Karpas-422 (cell line): Measurements from ENCODE around the gene CCDC117. TPM values are rescaled to one million over a fixed set of nuclear protein-coding genes. Genes with fewer than 3 reads are reported as not detected.

Source experiments
- DNase-seq: peaks from one replicate; pipeline ENCODE4 v3.0.0-alpha.2; 2015
- H2AFZ ChIP-seq: fragments of 200-600 bp; sonication (generic); 2 replicates; pipeline ENCODE4 v1.6.1; 2014; ENCODE audit warnings: antibody characterized with exemption, low read length, mixed read lengths
- H3K27ac ChIP-seq: fragments of 200-600 bp; sonication (generic); 2 replicates; pipeline ENCODE4 v1.5.1; 2014; ENCODE audit warnings: mild to moderate bottlenecking, low read length, moderate library complexity
- H3K27me3 ChIP-seq: fragments of 200-600 bp; sonication (generic); 2 replicates; pipeline ENCODE4 v1.6.1; 2014; ENCODE audit warnings: low read length, mixed read lengths
- H3K36me3 ChIP-seq: fragments of 200-600 bp; sonication (generic); 2 replicates; pipeline ENCODE4 v1.6.1; 2014; ENCODE audit warnings: low read length, mixed read lengths; ENCODE audit not compliant: insufficient read depth
- H3K4me1 ChIP-seq: fragments of 200-600 bp; sonication (generic); 2 replicates; pipeline ENCODE4 v1.6.1; 2014; ENCODE audit warnings: mild to moderate bottlenecking, low read length, mixed read lengths
- H3K4me2 ChIP-seq: fragments of 200-600 bp; sonication (generic); 2 replicates; pipeline ENCODE4 v1.6.1; 2014; ENCODE audit warnings: low read length, low read depth, mild to moderate bottlenecking; ENCODE audit not compliant: poor library complexity, severe bottlenecking
- H3K4me3 ChIP-seq: fragments of 200-600 bp; sonication (generic); 2 replicates; pipeline ENCODE4 v1.5.1; 2014; ENCODE audit warnings: mild to moderate bottlenecking, antibody characterized with exemption, low read length, mixed read lengths
- H3K79me2 ChIP-seq: fragments of 200-600 bp; sonication (generic); 2 replicates; pipeline ENCODE4 v1.6.1; 2014; ENCODE audit warnings: mild to moderate bottlenecking, low read length, mixed read lengths
- H3K9ac ChIP-seq: fragments of 200-600 bp; sonication (generic); 2 replicates; pipeline ENCODE4 v1.6.0; 2014; ENCODE audit warnings: low read length
- H3K9me2 ChIP-seq: fragments of 200-600 bp; sonication (generic), shearing (Covaris generic); replicated peaks from 2 replicates; pipeline ENCODE4 v1.6.0; 2014; ENCODE audit warnings: mild to moderate bottlenecking, low read length, moderate library complexity; ENCODE audit not compliant: insufficient read depth
- H3K9me3 ChIP-seq: fragments of 300-700, 200-600 bp; sonication (generic); 2 replicates; pipeline ENCODE4 v1.6.1; 2014; ENCODE audit warnings: low read length, mixed read lengths
- H4K20me1 ChIP-seq: fragments of 200-600 bp; sonication (generic); 2 replicates; pipeline ENCODE4 v1.6.1; 2014; ENCODE audit warnings: mild to moderate bottlenecking, antibody characterized with exemption, low read length, low read depth; ENCODE audit not compliant: insufficient read depth
- total RNA-seq: library from RNA; depleted of rRNA; stranded (reverse); fragments of >200 nt; shearing (Covaris generic); gene quantifications from 2 replicates; pipeline ENCODE4 v1.2.3, GENCODE V29; 2014; ENCODE audit warnings: low replicate concordance

CCDC117 gene
- total RNA-seq, 1 experiment from 2014 or later, result 26.1 TPM

GRCh38 chr22:28792491-28793383, 20.2 kb downstream of the CCDC117 start:
- Histone ChIP-seq H3K27me3 (no peaks in the 10 kb centered on the region), H3K4me2 (peak overlapping the region; percentile 25), H3K4me1 (peaks cover 38% of the 10 kb centered on the region), H3K79me2 (peaks cover 30% of the 10 kb centered on the region), H4K20me1 (no peaks in the 10 kb centered on the region), H3K27ac (peak overlapping the region; percentile 87), H3K36me3 (peaks cover 43% of the 10 kb centered on the region), H3K9me3 (no peaks in the 10 kb centered on the region), H3K4me3 (no peak overlapping the region), H3K9ac (peak overlapping the region; percentile 31), H2AFZ (no peak overlapping the region), H3K9me2 (no peaks in the 10 kb centered on the region)
- no peak for DNase-seq

GRCh38 chr22:28793976-28794584, 21.6 kb downstream of the CCDC117 start:
- no peak for DNase-seq
- Histone ChIP-seq H3K4me2 (no peak overlapping the region), H2AFZ (no peak overlapping the region), H3K36me3 (peaks cover 44% of the 10 kb centered on the region), H3K4me1 (peaks cover 36% of the 10 kb centered on the region), H3K27me3 (no peaks in the 10 kb centered on the region), H3K4me3 (no peak overlapping the region), H3K9me2 (no peaks in the 10 kb centered on the region), H3K9me3 (no peaks in the 10 kb centered on the region), H3K79me2 (peaks cover 39% of the 10 kb centered on the region), H4K20me1 (no peaks in the 10 kb centered on the region), H3K27ac (peak overlapping the region; percentile 21), H3K9ac (no peak overlapping the region)

GRCh38 chr22:28795071-28795693, 22.7 kb downstream of the CCDC117 start:
- Histone ChIP-seq H3K4me1 (peaks cover 37% of the 10 kb centered on the region), H3K4me2 (no peak overlapping the region), H3K27me3 (no peaks in the 10 kb centered on the region), H3K79me2 (peaks cover 50% of the 10 kb centered on the region), H3K36me3 (peaks cover 40% of the 10 kb centered on the region), H3K4me3 (no peak overlapping the region), H2AFZ (no peak overlapping the region), H3K27ac (peak overlapping the region; percentile 21; the same call in 1 of the 2 replicates), H3K9ac (no peak overlapping the region), H3K9me3 (no peaks in the 10 kb centered on the region), H3K9me2 (no peaks in the 10 kb centered on the region), H4K20me1 (0 out of 2 replicates have a peak, but pooled peaks cover 5% of the 10 kb centered on the region)
- no peak for DNase-seq

- Histone ChIP-seq H3K4me2 (no peak overlapping the region), H3K27me3 (no peaks in the 10 kb centered on the region), H3K4me3 (no peak overlapping the region), H4K20me1 (0 out of 2 replicates have a peak, but pooled peaks cover 5% of the 10 kb centered on the region), H3K4me1 (peaks cover 33% of the 10 kb centered on the region), H2AFZ (no peak overlapping the region), H3K79me2 (peaks cover 57% of the 10 kb centered on the region), H3K36me3 (peaks cover 40% of the 10 kb centered on the region), H3K9ac (no peak overlapping the region), H3K9me2 (no peaks in the 10 kb centered on the region), H3K27ac (no peak overlapping the region), H3K9me3 (no peaks in the 10 kb centered on the region)
- no peak for DNase-seq
Observed at GRCh38 chr22:28795932-28796856, 23.7 kb downstream of the CCDC117 start.

GRCh38 chr22:28798810-28799605, 26.5 kb downstream of the CCDC117 start:
- Histone ChIP-seq H2AFZ (no peak overlapping the region), H3K4me3 (peak overlapping the region; percentile 97)

GRCh38 chr22:28799606-28800307, 27.3 kb downstream of the CCDC117 start:
- Histone ChIP-seq H3K9me2 (no peaks in the 10 kb centered on the region), H2AFZ (no peak overlapping the region), H3K79me2 (peaks cover 63% of the 10 kb centered on the region), H3K27ac (peak overlapping the region; percentile 83), H3K9ac (peak overlapping the region; percentile 97), H3K4me2 (peak overlapping the region; percentile 78), H3K4me3 (peak overlapping the region; percentile 97), H3K4me1 (peaks cover 28% of the 10 kb centered on the region), H4K20me1 (0 out of 2 replicates have a peak, but pooled peaks cover 5% of the 10 kb centered on the region), H3K27me3 (no peaks in the 10 kb centered on the region), H3K36me3 (peaks cover 30% of the 10 kb centered on the region), H3K9me3 (no peaks in the 10 kb centered on the region)
- DNase-seq, result peak; percentile 68

More at GRCh38 chr22:28798810-28799605, 26.5 kb downstream of the CCDC117 start:
- H3K36me3 ChIP-seq, result peaks cover 37% of the 10 kb centered on the region
- peaks cover 63% of the 10 kb centered on the region for H3K79me2 ChIP-seq
- peak overlapping the region; percentile 78 for H3K4me2 ChIP-seq
- H3K27me3 ChIP-seq, result no peaks in the 10 kb centered on the region
- H4K20me1 ChIP-seq, result 0 out of 2 replicates have a peak, but pooled peaks cover 5% of the 10 kb centered on the region
- no peaks in the 10 kb centered on the region for H3K9me2 ChIP-seq
- no peaks in the 10 kb centered on the region for H3K9me3 ChIP-seq
- peak overlapping the region; percentile 83 for H3K27ac ChIP-seq
- H3K4me1 ChIP-seq, result peaks cover 28% of the 10 kb centered on the region
- H3K9ac ChIP-seq, result peak overlapping the region; percentile 97
- peak; percentile 56 for DNase-seq
